Breast epithelium (tissue), 4 donors: ENCODE results near the gene VCX2. TPM values are rescaled to one million over a fixed set of nuclear protein-coding genes. Genes with fewer than 3 reads are reported as not detected.

Source experiments
- DNase-seq, 2 donors: peaks; one replicate each; pipeline ENCODE4 v3.0.0-alpha.2; 2019; ENCODE audit warnings: low spot score in 2 of 2
- H3K27ac ChIP-seq, 2 donors: fragments of 200-600 bp; sonication (generic) in 1 of 2; one replicate each; pipeline ENCODE4 v1.5.1; 2016 to 2019; ENCODE audit warnings: mild to moderate bottlenecking in 1 of 2
- H3K27me3 ChIP-seq, 2 donors: fragments of 200-600 bp; sonication (generic) in 1 of 2; one replicate each; pipeline versions ENCODE4 v1.5.1 to v1.6.0; 2017 to 2019; ENCODE audit warnings: control low read depth in 1 of 2, mild to moderate bottlenecking in 1 of 2
- H3K36me3 ChIP-seq: fragments of 200-600 bp; one replicate; pipeline ENCODE4 v1.5.1; 2019
- H3K4me1 ChIP-seq, 2 donors: fragments of 200-600 bp; sonication (generic); one replicate each; pipeline ENCODE4 v1.5.1; 2016 to 2019; ENCODE audit warnings: control low read depth in 1 of 2
- H3K4me3 ChIP-seq, 3 donors: fragments of 200-600 bp; sonication (generic); 1 replicate in 2 of 3; 2 replicates in 1 of 3; pipeline ENCODE4 v1.5.1; 2016 to 2019; ENCODE audit warnings: mild to moderate bottlenecking in 3 of 3, moderate library complexity in 2 of 3
- H3K9me3 ChIP-seq, 2 donors: fragments of 200-600 bp; sonication (generic) in 1 of 2; one replicate each; pipeline ENCODE4 v1.5.1; 2016 to 2019; ENCODE audit warnings: control low read depth in 1 of 2
- POLR2A ChIP-seq: fragments of 450-650 bp; IDR thresholded peaks from one replicate; pipeline ENCODE4 v1.6.1; 2016; ENCODE audit warnings: antibody characterized with exemption, mild to moderate bottlenecking, moderate library complexity
- POLR2AphosphoS5 ChIP-seq, 3 donors: sonication (generic); formaldehyde crosslinking; IDR thresholded peaks; one replicate each; pipeline ENCODE4 v1.6.1; 2017; ENCODE audit warnings: antibody characterized with exemption in 3 of 3
- intact Hi-C: fragments of 100-400 bp; cut with DNase I; formaldehyde crosslinking; loops from one replicate; pipeline ENCODE4 v1.15.1; 2023; ENCODE audit warnings: low total_unique reads
- total RNA-seq, 3 donors: library from RNA; depleted of rRNA; stranded (reverse); fragments of >200 nt; gene quantifications; one replicate each; pipeline ENCODE4 v1.1.0, GENCODE V29; 2016
- TF ChIP-seq, protein P1 (sequence below), 3 donors: fragments of 450-650 bp; IDR thresholded peaks; one replicate each; pipeline ENCODE4 v1.5.1; 2016 to 2017; ENCODE audit warnings: antibody characterized with exemption in 3 of 3, mild to moderate bottlenecking in 3 of 3, moderate library complexity in 3 of 3

The VCX2 gene
- total RNA-seq, 3 donors from 2014 or later: not detected

DNA sequence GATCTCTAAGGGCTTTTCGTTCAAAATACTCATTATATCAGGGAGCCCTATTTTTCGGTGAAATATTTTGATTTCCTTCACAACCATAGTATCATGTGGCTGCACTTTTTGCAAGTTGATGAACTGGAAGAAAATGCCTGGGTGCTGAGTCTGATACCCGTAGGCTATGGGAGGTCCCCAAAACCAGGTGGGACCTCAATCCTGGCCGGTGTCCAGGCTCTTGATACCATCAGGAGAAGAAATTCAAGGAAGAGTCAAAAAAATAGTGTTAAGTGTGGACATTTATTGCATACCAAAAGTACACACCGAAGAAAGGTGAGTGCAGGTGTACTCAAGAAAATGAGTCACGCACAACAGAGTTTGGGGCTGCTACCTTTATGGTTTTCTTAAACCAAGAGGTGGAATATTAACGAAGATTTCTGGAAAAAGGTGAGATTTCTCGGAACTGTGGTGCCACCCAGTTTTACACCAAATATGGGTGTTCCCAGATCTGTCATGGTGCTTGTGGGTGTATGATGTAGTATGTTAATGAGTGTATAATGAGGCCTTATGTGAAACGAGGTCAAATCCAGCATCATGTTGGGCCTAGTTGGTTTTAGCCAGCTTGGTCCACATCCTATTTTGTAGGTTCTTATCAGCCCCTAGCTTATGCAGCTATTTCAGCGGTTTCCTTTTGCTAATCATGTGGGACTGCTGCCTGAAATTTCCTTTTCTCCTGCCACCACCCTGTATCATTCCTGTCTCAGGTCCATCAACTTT, 29.9 kb downstream of the VCX2 start:
- no peak for DNase-seq
- Histone ChIP-seq H3K27ac (no peak overlapping the region), H3K9me3 (no peaks in the 10 kb centered on the region), H3K4me3 (no peak overlapping the region), H3K27me3 (no peaks in the 10 kb centered on the region), H3K36me3 (no peaks in the 10 kb centered on the region), H3K4me1 (no peaks in the 10 kb centered on the region)
- no peak for TF ChIP-seq POLR2A
- no peak for TF ChIP-seq POLR2AphosphoS5 (IDR thresholded peaks at IDR 0.05)
- TF ChIP-seq, protein P1, sequence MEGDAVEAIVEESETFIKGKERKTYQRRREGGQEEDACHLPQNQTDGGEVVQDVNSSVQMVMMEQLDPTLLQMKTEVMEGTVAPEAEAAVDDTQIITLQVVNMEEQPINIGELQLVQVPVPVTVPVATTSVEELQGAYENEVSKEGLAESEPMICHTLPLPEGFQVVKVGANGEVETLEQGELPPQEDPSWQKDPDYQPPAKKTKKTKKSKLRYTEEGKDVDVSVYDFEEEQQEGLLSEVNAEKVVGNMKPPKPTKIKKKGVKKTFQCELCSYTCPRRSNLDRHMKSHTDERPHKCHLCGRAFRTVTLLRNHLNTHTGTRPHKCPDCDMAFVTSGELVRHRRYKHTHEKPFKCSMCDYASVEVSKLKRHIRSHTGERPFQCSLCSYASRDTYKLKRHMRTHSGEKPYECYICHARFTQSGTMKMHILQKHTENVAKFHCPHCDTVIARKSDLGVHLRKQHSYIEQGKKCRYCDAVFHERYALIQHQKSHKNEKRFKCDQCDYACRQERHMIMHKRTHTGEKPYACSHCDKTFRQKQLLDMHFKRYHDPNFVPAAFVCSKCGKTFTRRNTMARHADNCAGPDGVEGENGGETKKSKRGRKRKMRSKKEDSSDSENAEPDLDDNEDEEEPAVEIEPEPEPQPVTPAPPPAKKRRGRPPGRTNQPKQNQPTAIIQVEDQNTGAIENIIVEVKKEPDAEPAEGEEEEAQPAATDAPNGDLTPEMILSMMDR (IDR thresholded peaks at IDR 0.05): no peak
- intact Hi-C loops: no loop called here

DNA sequence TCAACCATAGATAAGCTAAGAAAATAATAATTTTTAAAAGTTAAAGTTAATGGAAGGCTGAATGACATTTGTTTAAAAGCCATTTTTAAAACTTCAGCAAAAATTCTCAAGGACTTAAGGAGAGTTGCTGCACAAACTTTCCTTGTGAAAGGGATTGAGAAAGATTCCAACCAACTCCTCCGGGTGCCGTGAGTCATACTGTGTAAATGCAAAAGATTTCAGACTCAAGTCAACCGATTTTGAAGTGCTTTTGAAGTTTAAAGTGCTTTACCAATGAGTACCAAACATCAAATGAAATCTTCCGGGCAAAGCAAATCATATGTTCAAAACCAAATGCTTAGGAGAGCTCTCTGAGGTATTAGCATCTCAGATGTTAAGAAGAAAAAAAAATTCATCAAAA, 31.4 kb downstream of the VCX2 start:
- H3K27me3 ChIP-seq: no peaks in the 10 kb centered on the region

DNA sequence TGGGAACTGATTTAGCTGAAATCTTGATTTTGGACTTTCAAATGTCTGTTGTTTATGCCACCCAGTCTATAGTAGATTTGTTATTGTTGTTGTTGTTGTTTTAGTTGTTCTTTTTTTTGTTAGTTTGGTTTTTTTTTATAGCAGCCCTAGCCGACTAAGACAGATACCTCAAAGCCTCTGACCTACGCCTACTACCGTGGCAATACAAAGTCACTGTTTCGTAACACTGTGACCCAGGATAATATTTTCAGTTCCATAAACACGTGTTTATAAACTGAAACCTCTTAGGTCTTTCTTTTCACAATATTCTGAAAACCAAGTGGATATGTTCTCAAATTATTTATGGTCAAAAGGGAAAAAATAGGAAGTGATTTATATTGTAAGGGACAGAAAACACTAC, 32.8 kb downstream of the VCX2 start:
- no peaks in the 10 kb centered on the region for H3K36me3 ChIP-seq
- no peak overlapping the region for H3K27ac ChIP-seq
- H3K4me1 ChIP-seq: no peaks in the 10 kb centered on the region
- intact Hi-C loops: loop anchor here (2.0 kb wide), 1 partner anchor 67 kb away; no protein-coding TSS in a partner anchor
- no peaks in the 10 kb centered on the region for H3K9me3 ChIP-seq
- H3K27me3 ChIP-seq: no peaks in the 10 kb centered on the region
- no peak overlapping the region for H3K4me3 ChIP-seq
- DNase-seq: no peak
- no peak for TF ChIP-seq POLR2AphosphoS5 (IDR thresholded peaks at IDR 0.05)
- TF ChIP-seq, protein P1 (IDR thresholded peaks at IDR 0.05): no peak
- no peak for TF ChIP-seq POLR2A

More for the DNA sequence above, 31.4 kb downstream of the VCX2 start:
- H3K36me3 ChIP-seq: no peaks in the 10 kb centered on the region
- intact Hi-C loops: loop anchor here (2.0 kb wide), 1 partner anchor 65 kb away; no protein-coding TSS in a partner anchor
- no peak for DNase-seq
- TF ChIP-seq POLR2AphosphoS5 (IDR thresholded peaks at IDR 0.05) (no peak), POLR2A (no peak)
- TF ChIP-seq, protein P1 (IDR thresholded peaks at IDR 0.05): no peak
- H3K9me3 ChIP-seq: no peaks in the 10 kb centered on the region
- H3K4me1 ChIP-seq: no peaks in the 10 kb centered on the region
- no peak overlapping the region for H3K4me3 ChIP-seq
- no peak overlapping the region for H3K27ac ChIP-seq

DNA sequence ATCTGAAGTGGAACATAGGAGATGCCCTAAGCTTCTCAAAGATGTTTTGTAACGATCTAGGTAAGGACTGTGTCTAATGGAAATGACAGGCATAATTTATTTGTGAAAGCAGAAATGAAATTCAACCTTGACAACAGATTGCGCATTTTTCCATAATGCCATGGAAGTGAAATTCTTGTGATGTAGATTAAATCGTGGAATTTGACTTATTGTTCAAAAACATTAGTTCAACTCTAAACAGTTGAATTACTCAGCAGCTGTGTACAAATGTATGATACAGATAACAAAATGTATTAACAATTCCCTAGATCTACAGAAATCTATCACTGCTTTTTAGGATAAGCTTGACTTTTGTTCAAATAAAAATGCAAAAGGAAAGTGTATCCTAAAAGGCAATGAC, 44.4 kb downstream of the VCX2 start:
- H3K9me3 ChIP-seq: no peaks in the 10 kb centered on the region
- intact Hi-C loops: no loop called here

DNA sequence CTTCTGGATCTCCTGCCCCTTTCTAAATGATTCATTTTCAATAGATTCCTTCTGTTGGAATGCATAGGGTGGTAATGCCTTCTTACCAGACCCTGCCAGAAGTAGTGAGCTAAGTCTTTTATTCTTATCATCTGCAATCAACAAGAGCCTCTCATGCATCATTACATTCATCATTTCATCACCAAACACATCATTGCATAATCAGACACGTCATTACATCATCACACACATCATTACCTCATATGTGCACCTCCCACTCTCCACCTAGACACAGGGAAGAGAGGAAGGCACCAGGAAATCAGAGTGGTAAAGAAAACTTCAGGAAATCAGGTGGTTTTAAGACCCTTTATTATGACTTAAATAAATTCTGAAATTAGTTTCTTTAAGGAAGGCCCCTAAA, 45.0 kb downstream of the VCX2 start:
- Histone ChIP-seq H3K27me3 (peaks cover 0 to 3% of the 10 kb centered on the region in 2 donors), H3K27ac (no peak overlapping the region), H3K36me3 (no peaks in the 10 kb centered on the region), H3K4me1 (no peaks in the 10 kb centered on the region), H3K9me3 (no peaks in the 10 kb centered on the region), H3K4me3 (no peak overlapping the region)
- no peak for DNase-seq
- TF ChIP-seq POLR2AphosphoS5 (IDR thresholded peaks at IDR 0.05): no peak
- TF ChIP-seq POLR2A: no peak
- TF ChIP-seq, protein P1 (IDR thresholded peaks at IDR 0.05): no peak
- intact Hi-C loops: no loop called here

More for the DNA sequence above, 44.4 kb downstream of the VCX2 start:
- Histone ChIP-seq H3K4me3 (no peak overlapping the region), H3K27me3 (peaks cover 0 to 3% of the 10 kb centered on the region in 2 donors), H3K4me1 (no peaks in the 10 kb centered on the region), H3K27ac (no peak overlapping the region), H3K36me3 (no peaks in the 10 kb centered on the region)
- DNase-seq: no peak
- no peak for TF ChIP-seq POLR2AphosphoS5 (IDR thresholded peaks at IDR 0.05)
- no peak for TF ChIP-seq POLR2A
- TF ChIP-seq, protein P1 (IDR thresholded peaks at IDR 0.05): no peak
